Astrocyte (in vitro differentiated cells and primary cell): ENCODE measurements around the gene WFDC12. TPM values are rescaled to one million over a fixed set of nuclear protein-coding genes. Genes with fewer than 3 reads are reported as not detected.

Source experiments
- total RNA-seq: library from RNA; stranded (reverse); gene quantifications from 2 replicates; pipeline ENCODE4 v1.2.1, GENCODE V29; 2021

The WFDC12 gene
- total RNA-seq, 1 donor from 2014 or later = not detected

Other genes with a start within 250 kb of the WFDC12 start
- gene YWHAB, start 238.8 kb downstream of the WFDC12 start, total RNA-seq = 228 and 236 TPM in 2 replicates
- gene PABPC1L, start 214.4 kb downstream of the WFDC12 start, total RNA-seq = 48.7 and 50.2 TPM in 2 replicates
- gene TOMM34, start 164.1 kb downstream of the WFDC12 start, total RNA-seq = 36.9 and 45.8 TPM in 2 replicates
- gene STK4, start 158.0 kb downstream of the WFDC12 start, total RNA-seq = 32.9 and 41.4 TPM in 2 replicates
- gene KCNS1, start 23.3 kb downstream of the WFDC12 start, total RNA-seq = 2.2 and 2.3 TPM in 2 replicates
- gene WFDC5, start 9.3 kb downstream of the WFDC12 start, total RNA-seq = not detected in 2 replicates
- not detected in 2 replicates for gene PI3, start 50.4 kb upstream of the WFDC12 start, total RNA-seq
- gene SEMG1, start 82.6 kb upstream of the WFDC12 start, total RNA-seq = not detected in 2 replicates
- not detected in 2 replicates for gene SEMG2, start 96.9 kb upstream of the WFDC12 start, total RNA-seq
- 0.41 TPM in 1 of 2 replicates, not detected in the other for gene SLPI, start 130.1 kb upstream of the WFDC12 start, total RNA-seq
- gene RBPJL, start 182.4 kb upstream of the WFDC12 start, total RNA-seq = not detected in 2 replicates
- 0.19 and 0.20 TPM in 2 replicates for gene MATN4, start 183.8 kb upstream of the WFDC12 start, total RNA-seq
- gene SDC4, start 224.0 kb upstream of the WFDC12 start, total RNA-seq = 125 and 135 TPM in 2 replicates
- gene SYS1, start 238.7 kb upstream of the WFDC12 start, total RNA-seq = 20.4 and 25.2 TPM in 2 replicates